ENCODE data around the gene TAF15.

TAF15 gene

DNA sequence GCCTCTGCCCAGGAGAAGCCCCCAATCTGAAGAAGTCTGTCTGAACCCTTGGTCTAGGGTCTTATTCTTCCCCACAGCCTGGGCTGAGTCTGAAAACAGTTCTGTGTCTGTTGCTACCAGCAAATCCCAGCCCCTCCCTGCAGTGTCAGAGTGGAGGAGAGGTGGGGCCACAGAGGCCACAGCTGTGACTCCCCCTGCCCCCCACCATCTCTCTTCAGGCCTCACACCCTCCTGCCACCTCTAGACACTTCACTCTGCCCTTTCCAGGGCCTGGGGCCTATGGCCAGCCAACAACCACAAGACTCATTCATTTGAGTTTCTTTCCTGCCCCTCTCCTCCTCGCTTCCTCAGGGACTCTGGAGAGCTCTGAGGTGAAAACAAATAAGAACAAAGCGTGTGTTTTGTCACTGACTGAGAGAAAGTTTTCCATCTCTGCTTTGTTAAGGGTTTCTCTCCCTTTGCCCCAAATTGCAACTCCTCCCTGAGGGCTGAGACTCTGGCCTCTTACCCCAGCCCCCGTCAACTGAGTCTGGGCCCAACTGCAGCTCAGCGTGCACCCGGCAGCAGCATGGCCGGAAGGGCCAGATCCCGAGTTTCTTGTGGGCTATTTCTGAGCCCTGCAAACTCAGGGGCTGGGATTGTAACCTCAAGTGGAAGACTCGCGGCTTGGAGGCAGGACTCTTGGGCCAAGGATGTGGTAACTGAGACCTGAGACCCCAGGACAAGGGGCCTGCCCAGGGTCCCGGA, 35.4 kb upstream of the TAF15 start:
- TF ChIP-seq, protein P1, sequence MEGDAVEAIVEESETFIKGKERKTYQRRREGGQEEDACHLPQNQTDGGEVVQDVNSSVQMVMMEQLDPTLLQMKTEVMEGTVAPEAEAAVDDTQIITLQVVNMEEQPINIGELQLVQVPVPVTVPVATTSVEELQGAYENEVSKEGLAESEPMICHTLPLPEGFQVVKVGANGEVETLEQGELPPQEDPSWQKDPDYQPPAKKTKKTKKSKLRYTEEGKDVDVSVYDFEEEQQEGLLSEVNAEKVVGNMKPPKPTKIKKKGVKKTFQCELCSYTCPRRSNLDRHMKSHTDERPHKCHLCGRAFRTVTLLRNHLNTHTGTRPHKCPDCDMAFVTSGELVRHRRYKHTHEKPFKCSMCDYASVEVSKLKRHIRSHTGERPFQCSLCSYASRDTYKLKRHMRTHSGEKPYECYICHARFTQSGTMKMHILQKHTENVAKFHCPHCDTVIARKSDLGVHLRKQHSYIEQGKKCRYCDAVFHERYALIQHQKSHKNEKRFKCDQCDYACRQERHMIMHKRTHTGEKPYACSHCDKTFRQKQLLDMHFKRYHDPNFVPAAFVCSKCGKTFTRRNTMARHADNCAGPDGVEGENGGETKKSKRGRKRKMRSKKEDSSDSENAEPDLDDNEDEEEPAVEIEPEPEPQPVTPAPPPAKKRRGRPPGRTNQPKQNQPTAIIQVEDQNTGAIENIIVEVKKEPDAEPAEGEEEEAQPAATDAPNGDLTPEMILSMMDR (IDR thresholded peaks at IDR 0.05; ENCODE audit: low read depth, low read length) = no peak

DNA sequence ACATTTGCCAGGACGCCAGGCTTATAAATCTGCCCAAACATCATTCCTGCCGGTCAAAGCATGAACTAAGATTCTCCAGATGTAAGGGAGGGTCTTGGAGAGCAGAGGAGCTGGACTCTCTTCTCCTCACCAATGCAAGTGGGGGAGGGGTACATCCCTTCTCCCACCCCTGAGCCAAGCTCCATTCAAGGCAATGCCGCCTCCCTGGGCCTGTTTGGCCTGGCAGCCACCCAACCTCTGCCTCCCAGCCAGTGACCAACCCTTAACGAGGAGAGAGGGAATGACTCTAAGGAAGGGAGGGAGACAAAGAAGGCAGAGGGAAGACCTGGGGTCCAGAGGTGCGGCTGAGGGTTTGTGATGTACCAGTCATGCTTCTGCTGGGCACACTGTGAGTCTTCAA, 34.8 kb upstream of the TAF15 start:
- TF ChIP-seq, protein P1 (IDR thresholded peaks at IDR 0.05; ENCODE audit: low read depth, low read length) = no peak
- no peak overlapping the region for H3K4me3 ChIP-seq (ENCODE audit: low read depth, low read length)

More for the DNA sequence above, 35.4 kb upstream of the TAF15 start:
- no peak overlapping the region for H3K4me3 ChIP-seq (ENCODE audit: low read depth, low read length)

DNA sequence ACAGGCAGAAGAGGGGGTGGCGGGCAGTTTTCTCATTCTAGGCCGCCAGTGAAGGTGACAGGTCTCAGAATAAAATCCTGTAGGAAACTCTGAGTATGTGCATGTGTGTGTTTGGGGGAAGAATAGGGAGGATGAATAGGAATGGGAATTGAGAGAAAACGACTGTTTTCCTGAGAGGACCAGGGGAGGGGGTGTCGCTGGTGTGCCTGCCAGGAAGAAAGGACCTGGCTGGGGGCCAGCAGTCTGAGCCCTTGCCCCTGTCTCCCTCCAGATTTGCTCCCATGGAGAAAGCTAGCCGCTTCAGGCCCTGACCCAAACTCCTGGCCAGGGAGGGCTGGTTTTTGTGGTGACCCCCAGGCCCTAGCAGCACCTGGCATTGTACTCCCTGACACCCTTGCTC, 34.2 kb upstream of the TAF15 start:
- TF ChIP-seq, protein P1 (IDR thresholded peaks at IDR 0.05; ENCODE audit: low read depth, low read length) = no peak

DNA sequence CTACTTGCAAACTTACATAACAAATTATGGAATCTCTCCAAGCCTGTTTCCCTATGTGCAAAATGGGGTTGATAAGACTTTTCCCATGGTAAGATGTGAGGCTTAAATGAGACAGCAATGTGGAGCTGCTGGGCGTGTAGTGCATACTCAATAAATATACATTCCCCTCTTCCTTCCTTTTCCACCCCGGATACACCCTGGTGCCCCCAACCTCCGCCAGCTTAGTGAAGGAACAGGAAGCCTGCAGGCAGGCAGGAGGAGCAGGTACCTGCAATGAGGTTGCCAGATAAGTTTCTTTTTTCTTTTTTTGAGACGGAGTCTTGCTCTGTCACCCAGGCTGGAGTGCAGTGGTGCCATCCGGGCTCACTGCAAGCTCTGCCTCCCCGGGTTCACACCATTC, 33.7 kb upstream of the TAF15 start:
- no peak overlapping the region for H3K4me3 ChIP-seq (ENCODE audit: low read depth, low read length)
- TF ChIP-seq, protein P1 (IDR thresholded peaks at IDR 0.05; ENCODE audit: low read depth, low read length) = no peak

More for the DNA sequence above, 34.2 kb upstream of the TAF15 start:
- no peak overlapping the region for H3K4me3 ChIP-seq (ENCODE audit: low read depth, low read length)

DNA sequence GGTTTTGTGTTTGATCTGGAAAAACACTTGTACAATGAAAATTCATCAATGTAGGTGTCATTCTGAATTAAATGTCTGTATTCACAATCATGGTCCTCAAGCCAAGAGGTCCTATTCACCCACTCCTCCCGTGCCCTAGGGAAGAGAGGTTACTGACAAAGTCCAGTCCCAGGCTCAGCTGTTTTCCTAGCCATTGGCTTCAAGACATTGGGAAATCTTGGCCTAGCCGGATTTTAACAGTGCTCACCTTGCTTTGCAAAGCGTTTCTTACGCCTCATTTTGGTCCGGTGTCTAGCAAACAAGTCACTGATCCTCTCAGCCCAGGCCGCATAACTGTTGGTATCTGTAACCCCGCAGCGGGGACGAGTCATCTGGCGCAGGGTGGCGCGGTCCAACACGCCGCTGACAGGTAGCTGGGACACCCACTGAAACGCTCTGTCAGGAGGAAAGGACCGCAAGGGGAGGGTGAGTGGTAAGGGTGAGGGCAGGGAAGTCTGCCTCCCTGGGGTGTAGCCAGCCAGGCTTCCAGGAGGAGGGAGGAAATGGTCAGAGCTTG, 30.6 kb upstream of the TAF15 start:
- TF ChIP-seq, protein P1 (IDR thresholded peaks at IDR 0.05; ENCODE audit: low read depth, low read length) = no peak
- H3K4me3 ChIP-seq (ENCODE audit: low read depth, low read length) = no peak overlapping the region

DNA sequence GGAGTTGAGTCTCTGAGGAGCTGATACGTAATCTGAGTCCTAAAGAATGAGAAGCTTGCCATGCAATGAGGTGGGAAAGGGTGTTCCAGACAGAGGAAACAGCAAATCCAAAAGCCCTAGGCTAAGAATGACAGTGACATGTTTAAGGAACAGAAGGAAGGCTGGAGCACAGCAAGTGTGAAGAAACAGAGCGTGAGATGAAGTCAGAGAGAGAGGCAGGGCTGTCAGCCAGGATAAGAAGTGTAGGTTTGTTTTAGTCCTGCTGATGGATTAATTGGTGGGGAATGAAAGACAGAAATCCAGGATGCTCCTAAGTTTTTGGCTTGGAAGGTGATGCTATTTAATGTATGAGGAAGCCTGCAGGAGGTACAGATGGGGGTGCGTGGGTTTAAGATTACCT, 28.3 kb upstream of the TAF15 start:
- TF ChIP-seq, protein P1 (IDR thresholded peaks at IDR 0.05; ENCODE audit: low read depth, low read length) = no peak

DNA sequence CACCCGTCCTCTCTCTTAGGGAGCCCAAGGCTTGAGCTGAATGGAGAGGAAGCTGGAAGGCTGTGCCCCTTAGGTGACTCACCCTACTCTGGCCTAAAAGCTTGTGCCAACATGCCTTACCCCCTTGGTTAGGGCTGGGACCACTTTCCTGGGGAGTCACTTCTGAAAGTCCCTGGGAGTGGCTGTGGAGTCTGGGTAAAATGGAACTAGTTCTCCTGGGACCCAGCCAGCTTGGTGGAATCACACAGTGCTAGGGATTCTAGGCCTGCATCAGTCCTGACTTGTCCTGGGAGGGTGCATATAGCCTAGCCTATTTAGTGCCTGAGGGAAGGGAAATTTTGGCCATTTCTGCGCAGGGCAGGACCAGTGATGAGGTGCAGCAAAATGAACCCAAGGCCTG, 24.4 kb upstream of the TAF15 start:
- TF ChIP-seq, protein P1 (IDR thresholded peaks at IDR 0.05; ENCODE audit: low read depth, low read length) = no peak
- no peak overlapping the region for H3K4me3 ChIP-seq (ENCODE audit: low read depth, low read length)

More for the DNA sequence above, 28.3 kb upstream of the TAF15 start:
- H3K4me3 ChIP-seq (ENCODE audit: low read depth, low read length) = no peak overlapping the region

Data from WI38 (cell line).